GM19023 (cell line): ENCODE results near the gene PTMA.
"Not testable (repeated sequence)": the region's sequence is repeated elsewhere in the genome, so short reads cannot be mapped to it uniquely, and the experiment has no call there.

Experiments
- ATAC-seq: cut with Tn5 transposase; IDR thresholded peaks from one replicate; pipeline ENCODE4 v1.9.1; 2021; ENCODE audit warnings: mild to moderate bottlenecking, moderate library complexity; ENCODE audit not compliant: unreplicated experiment

PTMA gene

GRCh38 chr2:231707927-231708772, at the start of gene PTMA:
Gene PTMA, plus strand, starts transcription at chr2:231708525. Its CDS starts 182 bp downstream, at chr2:231708707.
- ATAC-seq: peak; percentile 57

GRCh38 chr2:231660073-231660472, 48.3 kb upstream of the PTMA start:
- ATAC-seq: not testable (repeated sequence)

- no peak for ATAC-seq
Measured at GRCh38 chr2:231660860-231661259, 47.5 kb upstream of the PTMA start.

- no peak for ATAC-seq
Measured at GRCh38 chr2:231661422-231662027, 46.8 kb upstream of the PTMA start.

- peak; percentile 58 for ATAC-seq
Measured at GRCh38 chr2:231662028-231662810, 46.1 kb upstream of the PTMA start.

GRCh38 chr2:231662811-231663457, 45.4 kb upstream of the PTMA start:
- ATAC-seq: no peak

GRCh38 chr2:231663458-231664212, 44.7 kb upstream of the PTMA start:
- ATAC-seq: no peak

GRCh38 chr2:231664727-231665126, 43.6 kb upstream of the PTMA start:
- no peak for ATAC-seq

- no peak for ATAC-seq
Measured at GRCh38 chr2:231665245-231666170, 42.8 kb upstream of the PTMA start.

GRCh38 chr2:231666171-231667095, 41.9 kb upstream of the PTMA start:
- peak; percentile 47 for ATAC-seq

GRCh38 chr2:231667096-231667427, 41.3 kb upstream of the PTMA start:
- ATAC-seq: no peak

- no peak for ATAC-seq
Measured at GRCh38 chr2:231667496-231667895, 40.8 kb upstream of the PTMA start.

- ATAC-seq: no peak
Measured at GRCh38 chr2:231668981-231669380, 39.3 kb upstream of the PTMA start.

- ATAC-seq: peak; percentile 53
Measured at GRCh38 chr2:231671270-231672050, 36.9 kb upstream of the PTMA start.

- peak; percentile 45 for ATAC-seq
Measured at GRCh38 chr2:231672617-231673347, 35.5 kb upstream of the PTMA start.

- ATAC-seq: no peak
Measured at GRCh38 chr2:231673348-231673770, 35.0 kb upstream of the PTMA start.
